Measurements from ENCODE around the gene LGR5.
"Not testable (repeated sequence)": the region's sequence is repeated elsewhere in the genome, so short reads cannot be mapped to it uniquely, and the experiment has no call there.

Gene LGR5

DNA sequence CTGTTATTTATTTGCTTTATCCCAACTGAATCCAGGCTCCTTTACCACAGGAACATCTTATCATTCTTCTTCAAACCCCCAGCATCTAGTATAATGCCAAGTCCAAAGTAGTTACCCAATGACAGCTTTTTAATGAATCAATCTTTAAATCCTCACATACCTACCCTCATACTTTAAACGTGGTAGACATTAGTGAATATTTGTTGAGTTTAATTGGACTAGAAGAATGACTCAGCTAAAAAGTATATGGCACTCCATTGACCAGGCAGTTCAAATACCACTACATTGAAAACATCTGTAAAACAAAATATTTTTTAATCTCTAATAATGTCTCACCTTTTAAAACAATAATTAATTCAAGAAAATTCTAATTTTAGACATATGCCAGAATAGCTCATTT is 125.9 kb downstream of the LGR5 start:
- DNase-seq (ENCODE audit: low read depth in 2 of 2), result no peak
- TF ChIP-seq, protein P1, sequence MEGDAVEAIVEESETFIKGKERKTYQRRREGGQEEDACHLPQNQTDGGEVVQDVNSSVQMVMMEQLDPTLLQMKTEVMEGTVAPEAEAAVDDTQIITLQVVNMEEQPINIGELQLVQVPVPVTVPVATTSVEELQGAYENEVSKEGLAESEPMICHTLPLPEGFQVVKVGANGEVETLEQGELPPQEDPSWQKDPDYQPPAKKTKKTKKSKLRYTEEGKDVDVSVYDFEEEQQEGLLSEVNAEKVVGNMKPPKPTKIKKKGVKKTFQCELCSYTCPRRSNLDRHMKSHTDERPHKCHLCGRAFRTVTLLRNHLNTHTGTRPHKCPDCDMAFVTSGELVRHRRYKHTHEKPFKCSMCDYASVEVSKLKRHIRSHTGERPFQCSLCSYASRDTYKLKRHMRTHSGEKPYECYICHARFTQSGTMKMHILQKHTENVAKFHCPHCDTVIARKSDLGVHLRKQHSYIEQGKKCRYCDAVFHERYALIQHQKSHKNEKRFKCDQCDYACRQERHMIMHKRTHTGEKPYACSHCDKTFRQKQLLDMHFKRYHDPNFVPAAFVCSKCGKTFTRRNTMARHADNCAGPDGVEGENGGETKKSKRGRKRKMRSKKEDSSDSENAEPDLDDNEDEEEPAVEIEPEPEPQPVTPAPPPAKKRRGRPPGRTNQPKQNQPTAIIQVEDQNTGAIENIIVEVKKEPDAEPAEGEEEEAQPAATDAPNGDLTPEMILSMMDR (IDR thresholded peaks at IDR 0.05; ENCODE audit: low read depth, low read length), result no peak
- no peak overlapping the region for H3K4me3 ChIP-seq (replicated peaks in 1 of 2; ENCODE audit: low read depth in 2 of 2, low read length in 2 of 2)

DNA sequence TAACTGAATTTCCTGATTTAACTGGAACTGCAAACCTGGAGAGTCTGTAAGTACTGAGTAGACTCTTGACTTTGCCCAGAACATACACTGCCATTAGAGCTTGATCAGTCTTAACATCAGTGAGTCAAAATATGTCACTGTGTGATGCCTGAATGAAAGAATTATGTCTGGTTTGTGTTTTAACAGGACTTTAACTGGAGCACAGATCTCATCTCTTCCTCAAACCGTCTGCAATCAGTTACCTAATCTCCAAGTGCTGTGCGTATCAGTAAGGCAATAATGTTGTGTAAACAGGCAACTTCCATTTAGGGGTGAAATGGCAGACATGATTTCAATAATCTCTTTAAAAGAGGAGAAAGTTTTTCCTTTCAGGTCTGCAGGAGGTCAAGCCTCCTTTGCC is 127.1 kb downstream of the LGR5 start:
- DNase-seq (ENCODE audit: low read depth in 2 of 2), result no peak
- TF ChIP-seq, protein P1 (IDR thresholded peaks at IDR 0.05; ENCODE audit: low read depth, low read length), result no peak
- no peak overlapping the region for H3K4me3 ChIP-seq (replicated peaks in 1 of 2; ENCODE audit: low read depth in 2 of 2, low read length in 2 of 2)

DNA sequence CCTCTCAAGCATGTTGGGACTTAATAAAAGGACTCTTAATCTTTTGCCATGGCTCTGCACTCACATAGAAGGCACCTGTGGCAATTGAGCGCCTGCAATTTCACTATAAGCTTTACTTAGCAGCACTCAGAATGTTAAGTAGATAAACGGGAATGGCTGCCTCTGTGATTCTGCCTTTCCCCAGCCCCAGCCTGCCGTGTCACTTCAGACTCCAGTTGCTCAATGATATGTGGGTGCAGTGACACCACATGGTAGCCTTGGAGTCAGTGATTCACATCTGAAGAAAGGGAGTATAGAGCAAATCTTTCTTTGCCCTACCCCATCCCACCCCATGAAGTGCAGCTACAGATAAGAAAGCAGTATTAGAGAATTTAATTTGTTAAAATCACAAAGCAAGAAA is 127.9 kb downstream of the LGR5 start:
- DNase-seq (ENCODE audit: low read depth in 2 of 2), result no peak
- TF ChIP-seq, protein P1 (IDR thresholded peaks at IDR 0.05; ENCODE audit: low read depth, low read length), result no peak

DNA sequence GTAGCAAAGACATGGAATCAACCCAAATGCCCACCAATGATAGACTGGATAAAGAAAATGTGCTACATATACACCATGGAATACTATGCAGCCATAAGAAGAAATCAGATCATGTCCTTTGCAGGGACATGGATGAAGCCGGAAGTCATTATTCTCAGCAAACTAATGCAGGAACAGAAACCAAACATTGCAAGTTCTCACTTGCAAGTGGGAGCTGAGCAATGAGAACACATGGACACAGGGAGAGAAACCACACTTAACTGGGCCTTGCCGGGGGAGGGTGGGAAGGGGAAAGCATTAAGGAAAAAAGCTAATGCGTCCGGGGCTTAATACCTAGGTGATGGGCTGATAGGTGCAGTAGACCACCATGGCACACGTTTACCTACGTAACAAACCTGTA is 130.3 kb downstream of the LGR5 start:
- H3K4me3 ChIP-seq (replicated peaks in 1 of 2; ENCODE audit: low read depth in 2 of 2, low read length in 2 of 2); DNase-seq (ENCODE audit: low read depth in 2 of 2): not testable (repeated sequence)

More for the DNA sequence above, 127.9 kb downstream of the LGR5 start:
- H3K4me3 ChIP-seq (replicated peaks in 1 of 2; ENCODE audit: low read depth in 2 of 2, low read length in 2 of 2), result no peak overlapping the region

DNA sequence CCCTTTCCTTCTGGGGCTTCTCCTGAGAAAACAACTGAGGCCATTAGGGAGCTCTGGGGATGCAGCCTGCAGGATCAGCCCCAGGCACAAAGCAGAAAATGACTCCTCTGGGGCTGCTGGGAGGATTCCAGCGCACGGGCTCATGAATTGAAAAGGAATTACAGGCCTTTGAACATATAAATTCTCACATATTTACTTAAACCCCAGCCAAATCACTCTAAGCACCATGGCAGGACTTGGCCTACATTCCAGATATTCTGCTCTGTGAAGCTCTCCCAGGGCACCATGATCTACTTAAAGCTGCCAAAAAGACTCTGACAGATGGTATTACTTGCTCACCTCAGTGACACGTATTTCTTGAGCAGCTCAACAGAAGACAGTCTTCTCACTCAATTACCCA is 136.9 kb downstream of the LGR5 start:
- TF ChIP-seq, protein P1 (IDR thresholded peaks at IDR 0.05; ENCODE audit: low read depth, low read length), result no peak
- DNase-seq (ENCODE audit: low read depth in 2 of 2), result no peak
- no peak overlapping the region for H3K4me3 ChIP-seq (replicated peaks in 1 of 2; ENCODE audit: low read depth in 2 of 2, low read length in 2 of 2)

DNA sequence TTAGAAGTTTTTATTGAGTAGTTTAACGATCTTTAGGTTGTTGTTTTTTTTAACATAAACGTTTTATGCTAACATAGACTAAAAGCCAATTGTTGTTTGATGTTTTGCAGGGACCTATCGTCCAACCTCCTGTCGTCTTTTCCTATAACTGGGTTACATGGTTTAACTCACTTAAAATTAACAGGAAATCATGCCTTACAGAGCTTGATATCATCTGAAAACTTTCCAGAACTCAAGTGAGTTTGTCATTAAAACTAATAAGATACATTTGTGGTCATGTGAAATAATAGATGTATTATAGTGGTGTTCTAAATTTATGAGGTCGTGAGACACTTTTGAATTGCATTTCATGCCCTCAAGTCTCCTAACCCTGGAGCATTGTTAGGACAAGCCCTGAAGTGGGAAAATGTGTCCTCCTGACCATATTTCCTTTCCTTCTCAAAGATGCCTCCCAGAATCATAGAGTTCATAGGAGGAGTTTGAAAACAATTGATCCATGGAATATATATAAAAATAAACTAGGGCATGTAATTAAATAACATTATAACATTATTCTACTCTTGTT is 139.2 kb downstream of the LGR5 start:
- no peak for DNase-seq (ENCODE audit: low read depth in 2 of 2)
- TF ChIP-seq, protein P1 (IDR thresholded peaks at IDR 0.05; ENCODE audit: low read depth, low read length), result no peak
- H3K4me3 ChIP-seq (replicated peaks in 1 of 2; ENCODE audit: low read depth in 2 of 2, low read length in 2 of 2), result no peak overlapping the region

DNA sequence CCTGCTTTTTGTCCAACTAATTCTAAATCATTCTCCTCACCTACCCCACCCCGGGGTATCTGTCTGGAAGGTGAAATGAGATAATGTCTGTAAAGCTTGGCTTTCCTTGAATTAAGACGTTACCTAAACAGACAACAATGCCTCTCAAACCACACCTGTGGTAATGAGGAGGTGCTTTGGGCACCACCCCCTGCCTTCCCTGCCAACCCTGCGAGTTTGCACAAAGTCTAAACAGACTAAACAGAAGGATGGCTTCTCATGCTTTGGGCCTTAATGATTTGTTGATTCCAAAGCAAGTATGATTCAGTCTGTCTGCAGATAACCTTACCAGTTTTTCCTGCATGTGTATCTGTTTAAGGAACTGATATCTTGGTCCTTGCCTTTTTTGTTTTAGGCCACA is 141.6 kb downstream of the LGR5 start:
- H3K4me3 ChIP-seq (replicated peaks in 1 of 2; ENCODE audit: low read depth in 2 of 2, low read length in 2 of 2), result no peak overlapping the region
- TF ChIP-seq, protein P1 (IDR thresholded peaks at IDR 0.05; ENCODE audit: low read depth, low read length), result no peak
- DNase-seq (ENCODE audit: low read depth in 2 of 2), result no peak

Data from cardiac fibroblast (primary cell).